ENCODE measurements around the gene CASP9. TPM values are rescaled to one million over a fixed set of nuclear protein-coding genes. Genes with fewer than 3 reads are reported as not detected.
A peak's percentile ranks its signal among the peaks of the same experiment; 100 is the strongest.

The CASP9 gene
- 30.8 and 68.5 TPM in 2 replicates for total RNA-seq
- 13.7 TPM for polyA plus RNA-seq (2012)

GRCh38 chr1:15524021-15524282 is at the start of gene CASP9:
CASP9 (minus strand) TSS chr1:15524215; CDS start chr1:15524200, 15 bp downstream.
- DNase-seq (ENCODE audit: low read depth): no peak

GRCh38 chr1:15573477-15573876 is 49.5 kb upstream of the CASP9 start:
- peak; percentile 10 for DNase-seq (ENCODE audit: low read depth)

GRCh38 chr1:15571266-15571665 is 47.3 kb upstream of the CASP9 start:
- peak; percentile 57 for DNase-seq (ENCODE audit: low read depth)

GRCh38 chr1:15570861-15571260 is 46.8 kb upstream of the CASP9 start:
- no peak for DNase-seq (ENCODE audit: low read depth)

- DNase-seq (ENCODE audit: low read depth): no peak
These were observed 44.5 kb upstream of the CASP9 start for GRCh38 chr1:15568387-15569073.

- no peak for DNase-seq (ENCODE audit: low read depth)
These were observed 35.3 kb upstream of the CASP9 start for GRCh38 chr1:15559189-15559810.

- no peak for DNase-seq (ENCODE audit: low read depth)
These were observed 34.5 kb upstream of the CASP9 start for GRCh38 chr1:15558516-15558915.

GRCh38 chr1:15557594-15557993 is 33.6 kb upstream of the CASP9 start:
- no peak for DNase-seq (ENCODE audit: low read depth)

GRCh38 chr1:15557008-15557407 is 33.0 kb upstream of the CASP9 start:
- no peak for DNase-seq (ENCODE audit: low read depth)

GRCh38 chr1:15550573-15550972 is 26.6 kb upstream of the CASP9 start:
- DNase-seq (ENCODE audit: low read depth): no peak

GRCh38 chr1:15546641-15547040 is 22.6 kb upstream of the CASP9 start:
- no peak for DNase-seq (ENCODE audit: low read depth)

GRCh38 chr1:15543589-15544568 is 19.9 kb upstream of the CASP9 start:
- no peak for DNase-seq (ENCODE audit: low read depth)

- no peak for DNase-seq (ENCODE audit: low read depth)
These were observed 19.2 kb upstream of the CASP9 start for GRCh38 chr1:15543251-15543588.

- no peak for DNase-seq (ENCODE audit: low read depth)
These were observed 18.6 kb upstream of the CASP9 start for GRCh38 chr1:15542388-15543250.

- DNase-seq (ENCODE audit: low read depth): no peak
These were observed 17.3 kb upstream of the CASP9 start for GRCh38 chr1:15541231-15541792.

GRCh38 chr1:15540186-15540585 is 16.2 kb upstream of the CASP9 start:
- DNase-seq (ENCODE audit: low read depth): no peak

GRCh38 chr1:15538771-15539170 is 14.8 kb upstream of the CASP9 start:
- no peak for DNase-seq (ENCODE audit: low read depth)

GRCh38 chr1:15531682-15532081 is 7.7 kb upstream of the CASP9 start:
- DNase-seq (ENCODE audit: low read depth): no peak

- no peak for DNase-seq (ENCODE audit: low read depth)
These were observed 7.0 kb upstream of the CASP9 start for GRCh38 chr1:15531003-15531402.

GRCh38 chr1:15526490-15527339 is 2.7 kb upstream of the CASP9 start, which contains the start of gene DNAJC16:
DNAJC16 (plus strand) TSS chr1:15526848; CDS start chr1:15529106, 2,258 bp downstream.
- peak; percentile 100 for DNase-seq (ENCODE audit: low read depth)

Measured in myocyte (in vitro differentiated cells).